ENCODE results near the gene GNG8. TPM values are rescaled to one million over a fixed set of nuclear protein-coding genes. Genes with fewer than 3 reads are reported as not detected.

Gene GNG8
- total RNA-seq, 1 donor from 2014 or later = 38.2 TPM

GRCh38 chr19:46603752-46604231, 32.2 kb downstream of the GNG8 start:
- peaks cover 42% of the 10 kb centered on the region for H3K36me3 Mint-ChIP-seq (ENCODE audit: low read depth)
- H3K4me1 Mint-ChIP-seq = peaks cover 30% of the 10 kb centered on the region
- no peak for TF ChIP-seq CTCF (IDR thresholded peaks at IDR 0.05)
- H3K27ac Mint-ChIP-seq = no peak overlapping the region
- CTCF ChIA-PET = interaction anchor here (1.1 to 5.3 kb wide), 4 partner anchors 8 to 63 kb away, joined by 3 to 33 read pairs (median 8); partner anchors contain the start of gene DACT3
- intact Hi-C loops (cut with micrococcal nuclease) = no loop called here
- H3K27me3 Mint-ChIP-seq = no peaks in the 10 kb centered on the region
- DNase-seq (no peak), ATAC-seq (ENCODE audit: low read depth) (no peak)
- no peak overlapping the region for H3K4me3 Mint-ChIP-seq
- POLR2A ChIA-PET = interaction anchor here (0.5 to 4.3 kb wide), 2 partner anchors 15 to 57 kb away, joined by 6 to 58 read pairs; partner anchors contain the start of gene DACT3
- peaks cover 3% of the 10 kb centered on the region for H3K9me3 Mint-ChIP-seq

- TF ChIP-seq CTCF (IDR thresholded peaks at IDR 0.05) = no peak
- Mint-ChIP-seq H3K27ac (peak overlapping the region; percentile 12), H3K4me3 (peak overlapping the region; percentile 99), H3K9me3 (peaks cover 5% of the 10 kb centered on the region), H3K36me3 (ENCODE audit: low read depth) (peaks cover 37% of the 10 kb centered on the region), H3K4me1 (peaks cover 30% of the 10 kb centered on the region), H3K27me3 (no peaks in the 10 kb centered on the region)
- ATAC-seq (ENCODE audit: low read depth) (no peak), DNase-seq (no peak)
- CTCF ChIA-PET = interaction anchor here (1.1 to 5.3 kb wide), 5 partner anchors 9 to 126 kb away, joined by 3 to 33 read pairs (median 6); partner anchors contain the start of gene DACT3
- intact Hi-C loops (cut with micrococcal nuclease) = no loop called here
- POLR2A ChIA-PET = interaction anchor here (0.5 to 4.3 kb wide), 4 partner anchors 9 to 58 kb away, joined by 6 to 69 read pairs (median 48); partner anchors contain the start of gene DACT3
These were observed 32.8 kb downstream of the GNG8 start for GRCh38 chr19:46603195-46603637.

- peaks cover 30% of the 10 kb centered on the region for H3K4me1 Mint-ChIP-seq
These were observed 33.4 kb downstream of the GNG8 start for GRCh38 chr19:46602392-46603194.

GRCh38 chr19:46601318-46602224, 34.4 kb downstream of the GNG8 start, which contains the start of gene CALM3:
CALM3 (plus strand) TSS chr19:46601330; CDS start chr19:46601435, 105 bp downstream.
- peaks cover 21% of the 10 kb centered on the region for H3K36me3 Mint-ChIP-seq (ENCODE audit: low read depth)

More at GRCh38 chr19:46602392-46603194, 33.4 kb downstream of the GNG8 start:
- peak overlapping the region; percentile 56 for H3K27ac Mint-ChIP-seq
- DNase-seq (no peak), ATAC-seq (ENCODE audit: low read depth) (no peak)
- no peak for TF ChIP-seq CTCF (IDR thresholded peaks at IDR 0.05)
- H3K36me3 Mint-ChIP-seq (ENCODE audit: low read depth) = peaks cover 31% of the 10 kb centered on the region
- intact Hi-C loops (cut with micrococcal nuclease) = no loop called here
- H3K27me3 Mint-ChIP-seq = no peaks in the 10 kb centered on the region
- H3K9me3 Mint-ChIP-seq = peaks cover 7% of the 10 kb centered on the region
- H3K4me3 Mint-ChIP-seq = peak overlapping the region; percentile 99
- ChIA-PET CTCF (interaction anchor here (0.8 to 5.3 kb wide), 6 partner anchors 9 to 126 kb away, joined by 3 to 33 read pairs (median 5); partner anchors contain the start of gene DACT3), POLR2A (interaction anchor here (0.9 to 4.3 kb wide), 8 partner anchors 10 to 143 kb away, joined by 3 to 69 read pairs (median 17); partner anchors contain the start of genes DACT3, GNG8 and PTGIR)

More at GRCh38 chr19:46601318-46602224, 34.4 kb downstream of the GNG8 start, which contains the start of gene CALM3:
- ChIA-PET CTCF (interaction anchor here (1.2 to 5.3 kb wide), 5 partner anchors 10 to 127 kb away, joined by 3 to 33 read pairs (median 7); partner anchors contain the start of gene DACT3), POLR2A (interaction anchor here (0.6 to 4.3 kb wide), 28 partner anchors 11 to 884 kb away, joined by 3 to 69 read pairs (median 5); partner anchors contain the start of genes DACT3, GNG8, PTGIR and SLC1A5)
- no peak for DNase-seq
- Mint-ChIP-seq H3K27ac (peak within 1 kb of the TSS; percentile 100), H3K4me1 (peaks cover 30% of the 10 kb centered on the region), H3K4me3 (peak within 1 kb of the TSS; percentile 99), H3K9me3 (peaks cover 7% of the 10 kb centered on the region), H3K27me3 (no peaks in the 10 kb centered on the region)
- intact Hi-C loops (cut with micrococcal nuclease) = loop anchor here (2.0 kb wide), 5 partner anchors 17 to 447 kb away; partner anchors contain the start of genes AP2S1, ARHGAP35, FKRP and STRN4
- no peak for ATAC-seq (ENCODE audit: low read depth)
- no peak for TF ChIP-seq CTCF (IDR thresholded peaks at IDR 0.05)

Data from activated B cell treated with CpG ODN at 0.5 μM for 24 hours (primary cell).